Neuronal stem cell (in vitro differentiated cells): Measurements from ENCODE around the gene KCNIP4.

Experiments used
- DNase-seq: peaks from one replicate; pipeline ENCODE4 v3.0.0-alpha.2; 2013; ENCODE audit warnings: low spot score
- H2AFZ ChIP-seq: one replicate; pipeline ENCODE4 v1.6.1; 2013; ENCODE audit warnings: mild to moderate bottlenecking, low read length, inconsistent platforms
- H2AK5ac ChIP-seq: 2 replicates; pipeline ENCODE4 v1.6.1; 2013; ENCODE audit warnings: low read depth, mild to moderate bottlenecking, inconsistent platforms, low read length, moderate library complexity, mixed read lengths
- H2BK120ac ChIP-seq: 2 replicates; pipeline ENCODE4 v1.6.1; 2013; ENCODE audit warnings: low read depth, mild to moderate bottlenecking, inconsistent platforms, low read length, moderate library complexity, mixed read lengths
- H2BK12ac ChIP-seq: one replicate; pipeline ENCODE4 v1.6.1; 2013; ENCODE audit warnings: low read length, inconsistent platforms
- H2BK15ac ChIP-seq: 2 replicates; pipeline ENCODE4 v1.6.1; 2013; ENCODE audit warnings: mild to moderate bottlenecking, low read length, inconsistent platforms, mixed read lengths
- H2BK5ac ChIP-seq: one replicate; pipeline ENCODE4 v1.6.1; 2013; ENCODE audit warnings: inconsistent platforms, mild to moderate bottlenecking, low read length, moderate library complexity
- H3K14ac ChIP-seq: one replicate; pipeline ENCODE4 v1.6.1; 2013; ENCODE audit warnings: low read length, inconsistent platforms
- H3K18ac ChIP-seq: 2 replicates; pipeline ENCODE4 v1.6.1; 2013; ENCODE audit warnings: low read length, inconsistent platforms
- H3K23ac ChIP-seq: 2 replicates; pipeline ENCODE4 v1.6.1; 2013; ENCODE audit warnings: low read depth, mild to moderate bottlenecking, mixed read lengths, low read length, inconsistent platforms; ENCODE audit not compliant: poor library complexity
- H3K27ac ChIP-seq: replicated peaks from 3 replicates; pipeline ENCODE4 v1.5.1; 2013; ENCODE audit warnings: low read length, inconsistent platforms
- H3K27me3 ChIP-seq, 3 experiments: 2 replicates each; pipeline ENCODE4 v1.6.1; 2013; ENCODE audit warnings: low read length in 3 of 3, mild to moderate bottlenecking in 2 of 3, inconsistent platforms in 1 of 3, low read depth in 1 of 3, mixed read lengths in 1 of 3, moderate library complexity in 1 of 3; ENCODE audit not compliant: control insufficient read depth in 3 of 3, insufficient read depth in 3 of 3
- H3K36me3 ChIP-seq, 2 donors: replicated peaks in 1 of 2; 2 replicates each; pipeline ENCODE4 v1.6.1; 2013; ENCODE audit warnings: low read length in 2 of 2; ENCODE audit not compliant: control insufficient read depth in 2 of 2, insufficient read depth in 2 of 2
- H3K4ac ChIP-seq: 2 replicates; pipeline ENCODE4 v1.6.1; 2013; ENCODE audit warnings: inconsistent platforms, mild to moderate bottlenecking, low read length, moderate library complexity
- H3K4me1 ChIP-seq, 2 donors: 1 replicate in 1 of 2; 2 replicates in 1 of 2; pipeline ENCODE4 v1.6.1; 2013; ENCODE audit warnings: low read length in 2 of 2, low read depth in 1 of 2; ENCODE audit not compliant: control insufficient read depth in 2 of 2, insufficient read depth in 1 of 2
- H3K4me2 ChIP-seq: one replicate; pipeline ENCODE4 v1.6.1; 2013; ENCODE audit warnings: mild to moderate bottlenecking, low read length, inconsistent platforms; ENCODE audit not compliant: insufficient read depth, poor library complexity, severe bottlenecking
- H3K4me3 ChIP-seq, 2 donors: 2 replicates each; pipeline ENCODE4 v1.5.1; 2013; ENCODE audit warnings: low read length in 2 of 2, mild to moderate bottlenecking in 2 of 2, inconsistent platforms in 1 of 2, moderate library complexity in 1 of 2
- H3K79me1 ChIP-seq: one replicate; pipeline ENCODE4 v1.6.1; 2013; ENCODE audit warnings: low read depth, mild to moderate bottlenecking, inconsistent platforms, low read length, moderate library complexity
- H3K9ac ChIP-seq: one replicate; pipeline ENCODE4 v1.6.1; 2013; ENCODE audit warnings: mild to moderate bottlenecking, low read depth, low read length, inconsistent platforms; ENCODE audit not compliant: poor library complexity
- H3K9me3 ChIP-seq, 2 donors: replicated peaks in 1 of 2; 2 replicates each; pipeline versions ENCODE3 to v1.6.1; 2013; ENCODE audit warnings: low read length in 2 of 2, mild to moderate bottlenecking in 2 of 2, inconsistent platforms in 1 of 2, low read depth in 1 of 2, mixed read lengths in 1 of 2, moderate library complexity in 1 of 2; ENCODE audit not compliant: control insufficient read depth in 2 of 2, insufficient read depth in 1 of 2
- H4K8ac ChIP-seq: one replicate; pipeline ENCODE4 v1.6.1; 2013; ENCODE audit warnings: low read depth, mild to moderate bottlenecking, inconsistent platforms, low read length, moderate library complexity
- H4K91ac ChIP-seq: one replicate; pipeline ENCODE4 v1.6.1; 2013; ENCODE audit warnings: low read length, low read depth, mild to moderate bottlenecking, inconsistent platforms; ENCODE audit not compliant: poor library complexity
- WGBS, 2 donors: extraction: QIAGEN DNeasy Blood & Tissue Kit; methylation state at CpG; one replicate each; pipeline ENCODE4 v1.1.7; 2013; ENCODE audit warnings: missing lambda C conversion rate in 2 of 2, mixed read lengths in 1 of 2; ENCODE audit not compliant: insufficient read length in 2 of 2, insufficient replicate concordance in 1 of 2; ENCODE audit errors: extremely low coverage in 2 of 2; 5-methylcytosine and 5-hydroxymethylcytosine counted together

KCNIP4 gene

DNA sequence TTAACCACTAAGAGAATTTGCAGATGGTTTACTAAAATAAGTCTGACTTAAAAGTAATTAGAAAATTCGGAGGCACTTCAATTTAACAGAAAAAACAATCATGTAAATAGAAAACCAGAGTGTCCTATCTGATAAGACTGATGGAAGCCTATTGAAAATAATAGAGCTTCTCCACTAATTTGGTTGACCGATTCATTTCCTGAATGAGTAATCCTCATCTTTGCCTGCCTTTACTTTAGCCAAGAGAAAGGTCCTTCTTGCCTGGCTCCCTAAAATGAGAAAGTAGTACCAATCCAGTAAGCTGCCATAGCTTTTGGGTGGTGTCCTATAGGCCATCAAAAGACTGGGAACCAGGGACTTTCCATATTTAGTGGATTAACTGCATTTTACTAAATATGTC lies 48.4 kb downstream of the KCNIP4 start:
- no CpG with 5 or more reads among the region's 2 CpGs for WGBS, 2 donors
- no peak overlapping the region for H3K18ac ChIP-seq
- H3K9ac ChIP-seq = no peak overlapping the region
- peaks cover 0 to 3% of the 10 kb centered on the region in 2 donors for H3K9me3 ChIP-seq
- no peak overlapping the region for H4K91ac ChIP-seq
- no peak overlapping the region for H3K23ac ChIP-seq
- H3K27ac ChIP-seq = no peak overlapping the region
- H3K36me3 ChIP-seq = no peaks in the 10 kb centered on the region
- no peak overlapping the region for H2BK15ac ChIP-seq
- H3K4me1 ChIP-seq = no peaks in the 10 kb centered on the region
- no peak overlapping the region for H2BK120ac ChIP-seq
- H2AK5ac ChIP-seq = no peak overlapping the region
- no peak overlapping the region for H3K14ac ChIP-seq
- no peak overlapping the region for H3K4ac ChIP-seq
- no peak for DNase-seq
- H2AFZ ChIP-seq = no peak overlapping the region
- H3K79me1 ChIP-seq = no peaks in the 10 kb centered on the region
- no peak overlapping the region for H2BK5ac ChIP-seq
- H4K8ac ChIP-seq = no peak overlapping the region
- H3K27me3 ChIP-seq = no peaks in the 10 kb centered on the region
- H3K4me3 ChIP-seq = no peak overlapping the region
- no peak overlapping the region for H3K4me2 ChIP-seq
- H2BK12ac ChIP-seq = no peak overlapping the region

DNA sequence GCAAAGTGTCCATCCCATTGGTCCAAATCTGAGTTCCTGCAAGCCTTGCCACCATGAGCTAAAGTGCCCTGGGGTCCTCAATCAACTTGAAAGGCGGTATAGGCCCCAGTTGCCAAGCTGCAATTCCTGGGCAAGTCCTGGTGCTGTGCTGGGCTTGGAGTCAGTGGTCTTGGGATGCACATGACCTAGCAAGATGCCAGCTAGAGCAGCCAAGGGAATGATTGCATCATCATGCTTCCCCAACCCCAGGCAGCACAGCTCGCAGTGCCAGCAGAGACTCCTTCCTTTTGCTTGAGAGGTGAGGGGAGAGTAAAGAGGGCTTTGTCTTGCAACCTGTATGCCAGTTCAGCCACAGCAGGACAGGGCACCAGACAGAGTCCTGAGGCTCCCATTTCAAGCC lies 50.5 kb downstream of the KCNIP4 start:
- Histone ChIP-seq H2AFZ (no peak overlapping the region), H2BK15ac (no peak overlapping the region), H3K4me2 (no peak overlapping the region), H3K9me3 (peaks cover 0 to 3% of the 10 kb centered on the region in 2 donors), H3K27ac (no peak overlapping the region), H3K14ac (no peak overlapping the region), H4K91ac (no peak overlapping the region), H2BK120ac (no peak overlapping the region), H2BK12ac (no peak overlapping the region), H3K23ac (no peak overlapping the region), H2AK5ac (no peak overlapping the region), H4K8ac (no peak overlapping the region), H2BK5ac (no peak overlapping the region), H3K27me3 (no peaks in the 10 kb centered on the region), H3K4me3 (no peak overlapping the region), H3K4me1 (no peaks in the 10 kb centered on the region), H3K9ac (no peak overlapping the region), H3K18ac (no peak overlapping the region), H3K4ac (no peak overlapping the region), H3K36me3 (no peaks in the 10 kb centered on the region), H3K79me1 (no peaks in the 10 kb centered on the region)
- WGBS, 2 donors = no CpG with 5 or more reads among the region's 2 CpGs
- DNase-seq = no peak

DNA sequence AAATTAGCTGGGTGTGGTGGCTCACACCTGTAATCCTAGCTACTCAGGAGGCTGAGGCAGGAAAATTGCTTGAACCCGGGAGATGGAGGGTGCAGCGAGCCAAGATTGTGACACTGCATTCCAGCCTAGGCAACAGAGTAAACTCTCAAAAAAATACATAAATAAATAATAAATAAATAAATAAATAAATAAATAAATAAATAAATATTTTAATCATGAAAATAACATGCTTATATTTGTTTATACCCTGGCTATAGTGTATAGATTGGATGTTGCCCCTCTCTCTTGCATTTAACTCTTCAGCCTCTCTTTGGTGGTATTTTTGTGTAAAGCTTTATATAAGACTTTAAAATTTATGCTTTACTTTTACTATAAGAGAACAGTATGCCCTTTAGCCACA lies 51.8 kb downstream of the KCNIP4 start:
- Histone ChIP-seq H3K27ac (no peak overlapping the region), H2AK5ac (no peak overlapping the region), H4K8ac (no peak overlapping the region), H2AFZ (no peak overlapping the region), H3K27me3 (no peaks in the 10 kb centered on the region), H3K4me1 (no peaks in the 10 kb centered on the region), H2BK12ac (no peak overlapping the region), H2BK120ac (no peak overlapping the region), H3K23ac (no peak overlapping the region), H2BK5ac (no peak overlapping the region), H3K4ac (no peak overlapping the region), H4K91ac (no peak overlapping the region), H3K4me3 (no peak overlapping the region), H2BK15ac (no peak overlapping the region), H3K9me3 (peaks cover 0 to 2% of the 10 kb centered on the region in 2 donors), H3K36me3 (no peaks in the 10 kb centered on the region), H3K79me1 (no peaks in the 10 kb centered on the region), H3K18ac (no peak overlapping the region), H3K4me2 (no peak overlapping the region), H3K14ac (no peak overlapping the region), H3K9ac (no peak overlapping the region)
- WGBS, 2 donors = no CpG with 5 or more reads among the region's 2 CpGs
- no peak for DNase-seq

DNA sequence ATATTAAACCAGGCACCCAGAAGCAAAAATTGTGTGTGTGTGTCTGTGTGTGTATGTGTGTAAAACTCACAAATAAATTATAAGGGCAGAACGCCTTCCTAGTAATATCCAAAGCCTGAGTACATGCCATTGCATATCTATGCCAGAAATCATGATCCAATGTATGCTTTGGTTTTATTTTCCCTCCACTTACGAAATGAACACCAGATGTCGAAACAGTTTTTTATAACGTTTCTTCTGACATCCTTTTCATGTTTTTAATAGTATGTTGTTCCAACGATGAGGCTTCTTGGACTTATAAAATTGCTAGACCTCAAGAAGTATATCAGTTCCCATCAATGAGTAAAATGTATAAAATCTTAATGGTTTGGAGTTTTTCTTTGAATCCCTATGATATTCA lies 55.4 kb downstream of the KCNIP4 start:
- no peak overlapping the region for H2BK5ac ChIP-seq
- H3K36me3 ChIP-seq = no peaks in the 10 kb centered on the region
- no peak overlapping the region for H3K4me2 ChIP-seq
- H2AFZ ChIP-seq = no peak overlapping the region
- no peak overlapping the region for H4K91ac ChIP-seq
- no peak overlapping the region for H2BK15ac ChIP-seq
- no peak overlapping the region for H3K4me3 ChIP-seq
- no peaks in the 10 kb centered on the region for H3K4me1 ChIP-seq
- peaks cover 0 to under 1% of the 10 kb centered on the region in 2 donors for H3K9me3 ChIP-seq
- H3K27me3 ChIP-seq = no peaks in the 10 kb centered on the region
- no CpG with 5 or more reads among the region's 5 CpGs for WGBS, 2 donors
- H3K14ac ChIP-seq = no peak overlapping the region
- H3K9ac ChIP-seq = no peak overlapping the region
- no peak overlapping the region for H2BK12ac ChIP-seq
- no peak overlapping the region for H4K8ac ChIP-seq
- no peak overlapping the region for H3K4ac ChIP-seq
- DNase-seq = no peak
- H3K27ac ChIP-seq = no peak overlapping the region
- no peaks in the 10 kb centered on the region for H3K79me1 ChIP-seq
- no peak overlapping the region for H2AK5ac ChIP-seq
- no peak overlapping the region for H3K23ac ChIP-seq
- no peak overlapping the region for H2BK120ac ChIP-seq
- H3K18ac ChIP-seq = no peak overlapping the region
